H9 (cell line): ENCODE results near the gene SMYD5. TPM values are rescaled to one million over a fixed set of nuclear protein-coding genes. Genes with fewer than 3 reads are reported as not detected.

Experiments used
- DNase-seq: peaks from one replicate; pipeline ENCODE4 v3.0.0-alpha.2; 2017
- H2AFZ ChIP-seq: one replicate; pipeline ENCODE4 v1.6.1; 2013; ENCODE audit warnings: mild to moderate bottlenecking, low read length, control low read depth, moderate library complexity
- H2AK5ac ChIP-seq: 2 replicates; pipeline ENCODE4 v1.6.1; 2013; ENCODE audit warnings: low read length, control low read depth, mixed read lengths; ENCODE audit not compliant: insufficient read length
- H2BK120ac ChIP-seq: one replicate; pipeline ENCODE4 v1.6.1; 2013; ENCODE audit warnings: low read depth, mild to moderate bottlenecking, low read length, control low read depth, inconsistent platforms; ENCODE audit not compliant: poor library complexity, severe bottlenecking
- H2BK12ac ChIP-seq: 2 replicates; pipeline ENCODE4 v1.6.1; 2013; ENCODE audit warnings: low read length, control low read depth, mixed read lengths, low read depth; ENCODE audit not compliant: insufficient read length
- H2BK15ac ChIP-seq: 2 replicates; pipeline ENCODE4 v1.6.1; 2013; ENCODE audit warnings: low read depth, low read length, control low read depth
- H2BK20ac ChIP-seq: one replicate; pipeline ENCODE4 v1.6.1; 2013; ENCODE audit warnings: low read depth, mild to moderate bottlenecking, low read length, control low read depth, inconsistent platforms; ENCODE audit not compliant: poor library complexity, severe bottlenecking
- H2BK5ac ChIP-seq: 2 replicates; pipeline ENCODE4 v1.6.1; 2013; ENCODE audit warnings: low read length, control low read depth, mixed read lengths; ENCODE audit not compliant: insufficient read length
- H3K14ac ChIP-seq: 2 replicates; pipeline ENCODE4 v1.6.1; 2013; ENCODE audit warnings: low read length, control low read depth; ENCODE audit not compliant: insufficient read depth
- H3K18ac ChIP-seq: 2 replicates; pipeline ENCODE4 v1.6.1; 2013; ENCODE audit warnings: low read depth, mild to moderate bottlenecking, mixed read lengths, low read length, control low read depth; ENCODE audit not compliant: insufficient read length
- H3K23ac ChIP-seq: 2 replicates; pipeline ENCODE4 v1.6.1; 2013; ENCODE audit warnings: low read length, control low read depth, mixed read lengths, low read depth; ENCODE audit not compliant: insufficient read length
- H3K23me2 ChIP-seq: 2 replicates; pipeline ENCODE4 v1.6.1; 2013; ENCODE audit warnings: low read depth, mild to moderate bottlenecking, mixed read lengths, low read length, control low read depth; ENCODE audit not compliant: insufficient read length, poor library complexity, severe bottlenecking
- H3K27ac ChIP-seq: 2 replicates; pipeline ENCODE4 v1.5.1; 2013; ENCODE audit warnings: low read length, control low read depth, mixed read lengths, low read depth; ENCODE audit not compliant: insufficient read length
- H3K27me3 ChIP-seq: 2 replicates; pipeline ENCODE4 v1.6.1; 2013; ENCODE audit warnings: low read length, control low read depth, inconsistent platforms; ENCODE audit not compliant: insufficient read depth
- H3K4ac ChIP-seq: 2 replicates; pipeline ENCODE4 v1.6.1; 2013; ENCODE audit warnings: low read depth, mild to moderate bottlenecking, control low read depth, inconsistent platforms, low read length, moderate library complexity
- H3K4me1 ChIP-seq: 2 replicates; pipeline ENCODE4 v1.6.1; 2013; ENCODE audit warnings: low read length, control low read depth, inconsistent platforms; ENCODE audit not compliant: insufficient read depth
- H3K4me2 ChIP-seq: 2 replicates; pipeline ENCODE4 v1.6.1; 2013; ENCODE audit warnings: low read length, control low read depth, mixed read lengths; ENCODE audit not compliant: insufficient read length, insufficient read depth
- H3K56ac ChIP-seq: 2 replicates; pipeline ENCODE4 v1.6.1; 2013; ENCODE audit warnings: low read depth, mild to moderate bottlenecking, mixed read lengths, low read length, control low read depth; ENCODE audit not compliant: insufficient read length
- H3K79me1 ChIP-seq: 2 replicates; pipeline ENCODE4 v1.6.1; 2013; ENCODE audit warnings: low read depth, mild to moderate bottlenecking, moderate library complexity, low read length, control low read depth, inconsistent platforms; ENCODE audit not compliant: insufficient read depth, poor library complexity, severe bottlenecking
- H3K79me2 ChIP-seq: 2 replicates; pipeline ENCODE4 v1.6.1; 2013; ENCODE audit warnings: low read length, control low read depth, inconsistent platforms; ENCODE audit not compliant: insufficient read depth
- H3K9ac ChIP-seq: 2 replicates; pipeline ENCODE4 v1.6.1; 2013; ENCODE audit warnings: low read length, control low read depth, mixed read lengths; ENCODE audit not compliant: insufficient read length; ENCODE audit errors: extremely low read depth
- H3K9me3 ChIP-seq: one replicate; pipeline ENCODE4 v1.6.1; 2013; ENCODE audit warnings: low read depth, low read length, inconsistent platforms; ENCODE audit not compliant: control insufficient read depth
- H3T11ph ChIP-seq: one replicate; pipeline ENCODE4 v1.6.1; 2013; ENCODE audit warnings: mild to moderate bottlenecking, low read length, control low read depth, inconsistent platforms
- H4K20me1 ChIP-seq: one replicate; pipeline ENCODE4 v1.6.1; 2013; ENCODE audit not compliant: control insufficient read depth, insufficient read length, insufficient read depth
- H4K5ac ChIP-seq: 2 replicates; pipeline ENCODE4 v1.6.1; 2013; ENCODE audit warnings: low read depth, mild to moderate bottlenecking, mixed read lengths, low read length, control low read depth; ENCODE audit not compliant: insufficient read length
- H4K8ac ChIP-seq: replicated peaks from 2 replicates; pipeline ENCODE4 v1.6.1; 2013; ENCODE audit warnings: low read length, control low read depth, mixed read lengths, low read depth; ENCODE audit not compliant: insufficient read length
- H4K91ac ChIP-seq: 2 replicates; pipeline ENCODE4 v1.6.1; 2013; ENCODE audit warnings: low read depth, mild to moderate bottlenecking, moderate library complexity, mixed read lengths, low read length, control low read depth; ENCODE audit not compliant: insufficient read length
- H3K27ac Mint-ChIP-seq, 3 experiments: 2 replicates in 2 of 3; 3 replicates in 1 of 3; pipeline ENCODE4 v1.8.0; 2020 to 2021; ENCODE audit warnings: mixed read lengths in 3 of 3, mild to moderate bottlenecking in 1 of 3, moderate library complexity in 1 of 3
- H3K27me3 Mint-ChIP-seq: 2 replicates; pipeline ENCODE4 v1.8.0; 2021; ENCODE audit warnings: low read depth, mild to moderate bottlenecking, moderate library complexity, mixed read lengths
- H3K36me3 Mint-ChIP-seq, 3 experiments: 2 replicates in 2 of 3; 3 replicates in 1 of 3; pipeline ENCODE4 v1.8.0; 2020 to 2021; ENCODE audit warnings: low read depth in 3 of 3, mixed read lengths in 3 of 3; ENCODE audit not compliant: insufficient read depth in 1 of 3
- H3K4me1 Mint-ChIP-seq, 2 experiments: 2 replicates each; pipeline ENCODE4 v1.8.0; 2020; ENCODE audit warnings: mixed read lengths in 2 of 2
- H3K4me3 Mint-ChIP-seq, 2 experiments: 2 replicates in 1 of 2; 3 replicates in 1 of 2; pipeline ENCODE4 v1.8.0; 2020 to 2021; ENCODE audit warnings: mild to moderate bottlenecking in 2 of 2, mixed read lengths in 2 of 2, moderate library complexity in 1 of 2
- H3K9me3 Mint-ChIP-seq, 2 experiments: 2 replicates in 1 of 2; 3 replicates in 1 of 2; pipeline ENCODE4 v1.8.0; 2020; ENCODE audit warnings: mild to moderate bottlenecking in 2 of 2, mixed read lengths in 2 of 2, moderate library complexity in 1 of 2
- WGBS: extraction: QIAGEN DNeasy Blood & Tissue Kit; methylation state at CpG from one replicate; pipeline ENCODE4 v1.1.7; 2013; ENCODE audit warnings: missing lambda C conversion rate, low lambda C conversion rate, mixed read lengths; ENCODE audit not compliant: insufficient read length; ENCODE audit errors: extremely low coverage; 5-methylcytosine and 5-hydroxymethylcytosine counted together
- total RNA-seq: library from RNA; stranded (reverse); gene quantifications from 2 replicates; pipeline ENCODE4 v1.2.1, GENCODE V29; 2021
- TF ChIP-seq, protein P1 (sequence below): fragments of 200-600 bp; sonication (generic); conservative IDR thresholded peaks from 3 replicates; pipeline ENCODE4 v1.8.0; 2021; ENCODE audit warnings: antibody characterized with exemption, mild to moderate bottlenecking

Gene SMYD5
- total RNA-seq, 1 experiment from 2014 or later, result 45.2 TPM

GRCh38 chr2:73176881-73177644 lies 37.0 kb upstream of the SMYD5 start:
- no peak overlapping the region for H3K4ac ChIP-seq
- no peak overlapping the region for H3K27ac ChIP-seq

More at GRCh38 chr2:73176881-73177644, 37.0 kb upstream of the SMYD5 start:
- no CpG with 5 or more reads among the region's 56 CpGs for WGBS
- no peak overlapping the region for H4K91ac ChIP-seq
- H2BK120ac ChIP-seq, result no peak overlapping the region
- Mint-ChIP-seq H3K27ac (peak overlapping the region in 1 of 3 experiments; percentile 74; a peak in 1 of 7 replicates), H3K36me3 (no peaks in the 10 kb centered on the region), H3K9me3 (no peaks in the 10 kb centered on the region; a peak in 1 of 5 replicates), H3K4me1 (peaks cover 19 to 25% of the 10 kb centered on the region in 2 experiments), H3K4me3 (peak overlapping the region; percentile 72 to 92), H3K27me3 (peaks cover 96% of the 10 kb centered on the region)
- no peaks in the 10 kb centered on the region for H3K79me1 ChIP-seq
- H3K9ac ChIP-seq, result peak overlapping the region; percentile 24
- H2AFZ ChIP-seq, result no peak overlapping the region
- no peak overlapping the region for H3K56ac ChIP-seq
- DNase-seq, result peak; percentile 87
- no peaks in the 10 kb centered on the region for H4K20me1 ChIP-seq
- H4K8ac ChIP-seq, result no peak overlapping the region
- H4K5ac ChIP-seq, result no peak overlapping the region
- H2AK5ac ChIP-seq, result no peak overlapping the region
- H3K4me1 ChIP-seq, result peaks cover 4% of the 10 kb centered on the region; the same call in 1 of the 2 replicates
- H2BK12ac ChIP-seq, result no peak overlapping the region
- peak overlapping the region; percentile 69 for H3K4me2 ChIP-seq
- no peak overlapping the region for H2BK5ac ChIP-seq
- no peak overlapping the region for H3K18ac ChIP-seq
- H3K23ac ChIP-seq, result no peak overlapping the region
- no peak overlapping the region for H2BK15ac ChIP-seq
- H3K27me3 ChIP-seq, result peaks cover 29% of the 10 kb centered on the region
- TF ChIP-seq, protein P1, sequence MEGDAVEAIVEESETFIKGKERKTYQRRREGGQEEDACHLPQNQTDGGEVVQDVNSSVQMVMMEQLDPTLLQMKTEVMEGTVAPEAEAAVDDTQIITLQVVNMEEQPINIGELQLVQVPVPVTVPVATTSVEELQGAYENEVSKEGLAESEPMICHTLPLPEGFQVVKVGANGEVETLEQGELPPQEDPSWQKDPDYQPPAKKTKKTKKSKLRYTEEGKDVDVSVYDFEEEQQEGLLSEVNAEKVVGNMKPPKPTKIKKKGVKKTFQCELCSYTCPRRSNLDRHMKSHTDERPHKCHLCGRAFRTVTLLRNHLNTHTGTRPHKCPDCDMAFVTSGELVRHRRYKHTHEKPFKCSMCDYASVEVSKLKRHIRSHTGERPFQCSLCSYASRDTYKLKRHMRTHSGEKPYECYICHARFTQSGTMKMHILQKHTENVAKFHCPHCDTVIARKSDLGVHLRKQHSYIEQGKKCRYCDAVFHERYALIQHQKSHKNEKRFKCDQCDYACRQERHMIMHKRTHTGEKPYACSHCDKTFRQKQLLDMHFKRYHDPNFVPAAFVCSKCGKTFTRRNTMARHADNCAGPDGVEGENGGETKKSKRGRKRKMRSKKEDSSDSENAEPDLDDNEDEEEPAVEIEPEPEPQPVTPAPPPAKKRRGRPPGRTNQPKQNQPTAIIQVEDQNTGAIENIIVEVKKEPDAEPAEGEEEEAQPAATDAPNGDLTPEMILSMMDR, result peak; percentile 98
- no peaks in the 10 kb centered on the region for H3K9me3 ChIP-seq
- no peak overlapping the region for H3T11ph ChIP-seq
- H2BK20ac ChIP-seq, result no peak overlapping the region
- peaks cover 24% of the 10 kb centered on the region for H3K23me2 ChIP-seq
- H3K79me2 ChIP-seq, result no peaks in the 10 kb centered on the region
- no peak overlapping the region for H3K14ac ChIP-seq
